ENCODE data around the gene GPR55.

- TF ChIP-seq POLR2A (IDR thresholded peaks at IDR 0.05): no peak
- TF ChIP-seq, protein P1, sequence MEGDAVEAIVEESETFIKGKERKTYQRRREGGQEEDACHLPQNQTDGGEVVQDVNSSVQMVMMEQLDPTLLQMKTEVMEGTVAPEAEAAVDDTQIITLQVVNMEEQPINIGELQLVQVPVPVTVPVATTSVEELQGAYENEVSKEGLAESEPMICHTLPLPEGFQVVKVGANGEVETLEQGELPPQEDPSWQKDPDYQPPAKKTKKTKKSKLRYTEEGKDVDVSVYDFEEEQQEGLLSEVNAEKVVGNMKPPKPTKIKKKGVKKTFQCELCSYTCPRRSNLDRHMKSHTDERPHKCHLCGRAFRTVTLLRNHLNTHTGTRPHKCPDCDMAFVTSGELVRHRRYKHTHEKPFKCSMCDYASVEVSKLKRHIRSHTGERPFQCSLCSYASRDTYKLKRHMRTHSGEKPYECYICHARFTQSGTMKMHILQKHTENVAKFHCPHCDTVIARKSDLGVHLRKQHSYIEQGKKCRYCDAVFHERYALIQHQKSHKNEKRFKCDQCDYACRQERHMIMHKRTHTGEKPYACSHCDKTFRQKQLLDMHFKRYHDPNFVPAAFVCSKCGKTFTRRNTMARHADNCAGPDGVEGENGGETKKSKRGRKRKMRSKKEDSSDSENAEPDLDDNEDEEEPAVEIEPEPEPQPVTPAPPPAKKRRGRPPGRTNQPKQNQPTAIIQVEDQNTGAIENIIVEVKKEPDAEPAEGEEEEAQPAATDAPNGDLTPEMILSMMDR (IDR thresholded peaks at IDR 0.05): no peak
These were observed 52.7 kb downstream of the GPR55 start for GRCh38 chr2:230872151-230872967.

Measured in stomach (tissue), 4 donors.